OCI-LY3 (cell line): ENCODE data around the gene WAC.
"Not testable (repeated sequence)": the region's sequence is repeated elsewhere in the genome, so short reads cannot be mapped to it uniquely, and the experiment has no call there.

Experiments
- H2AFZ ChIP-seq: fragments of 200-600, 300-600 bp; shearing (Covaris generic); 2 replicates; pipeline ENCODE4 v1.6.0; 2014; ENCODE audit warnings: antibody characterized with exemption, low read depth, low read length
- H3K27ac ChIP-seq: fragments of 200-600, 300-600 bp; sonication (generic); 2 replicates; pipeline ENCODE4 v1.5.1; 2014; ENCODE audit warnings: mild to moderate bottlenecking, low read length, moderate library complexity, mixed read lengths
- H3K27me3 ChIP-seq: fragments of 200-600, 300-600 bp; sonication (generic); 2 replicates; pipeline ENCODE4 v1.6.1; 2014; ENCODE audit warnings: low read depth, low read length, mixed read lengths
- H3K36me3 ChIP-seq: fragments of 200-600, 300-600 bp; sonication (generic); replicated peaks from 2 replicates; pipeline ENCODE3; 2014; ENCODE audit warnings: low read depth, low read length, mixed read lengths
- H3K4me1 ChIP-seq: fragments of 300-600, 200-600 bp; sonication (generic); 2 replicates; pipeline ENCODE4 v1.6.1; 2014; ENCODE audit warnings: low read length, mixed read lengths
- H3K4me2 ChIP-seq: fragments of 200-600, 300-600 bp; sonication (generic); 2 replicates; pipeline ENCODE4 v1.6.1; 2014; ENCODE audit warnings: low read length, mixed read lengths
- H3K4me3 ChIP-seq: fragments of 300-600, 200-600 bp; sonication (generic); 2 replicates; pipeline ENCODE4 v1.5.1; 2014; ENCODE audit warnings: antibody characterized with exemption, mild to moderate bottlenecking, low read length, moderate library complexity
- H3K79me2 ChIP-seq: fragments of 300-600, 200-600 bp; shearing (Covaris generic); 2 replicates; pipeline ENCODE4 v1.6.1; 2014; ENCODE audit warnings: mild to moderate bottlenecking, low read length, mixed read lengths
- H3K9ac ChIP-seq: fragments of 300-600, 200-600 bp; shearing (Covaris generic); 2 replicates; pipeline ENCODE4 v1.6.0; 2014; ENCODE audit warnings: mild to moderate bottlenecking, low read length, moderate library complexity
- H3K9me3 ChIP-seq: fragments of 200-600, 300-600 bp; shearing (Covaris generic); 2 replicates; pipeline ENCODE4 v1.6.1; 2014; ENCODE audit warnings: low read length, mixed read lengths; ENCODE audit not compliant: insufficient read depth
- H4K20me1 ChIP-seq: fragments of 200-600, 300-600 bp; sonication (generic); 2 replicates; pipeline ENCODE4 v1.6.1; 2016; ENCODE audit warnings: low read length, mixed read lengths; ENCODE audit not compliant: insufficient read depth
- CTCF ChIP-seq: fragments of 200-600, 300-600 bp; sonication (generic); IDR thresholded peaks from 2 replicates; pipeline ENCODE4 v1.5.1; 2014; ENCODE audit warnings: antibody characterized with exemption, low read length, low read depth
- EZH2phosphoT487 ChIP-seq: fragments of 200-600 bp; shearing (Covaris generic); IDR thresholded peaks from 2 replicates; pipeline ENCODE4 v1.6.1; 2018; ENCODE audit warnings: antibody characterized with exemption, mixed run types, low read depth

The WAC gene

DNA sequence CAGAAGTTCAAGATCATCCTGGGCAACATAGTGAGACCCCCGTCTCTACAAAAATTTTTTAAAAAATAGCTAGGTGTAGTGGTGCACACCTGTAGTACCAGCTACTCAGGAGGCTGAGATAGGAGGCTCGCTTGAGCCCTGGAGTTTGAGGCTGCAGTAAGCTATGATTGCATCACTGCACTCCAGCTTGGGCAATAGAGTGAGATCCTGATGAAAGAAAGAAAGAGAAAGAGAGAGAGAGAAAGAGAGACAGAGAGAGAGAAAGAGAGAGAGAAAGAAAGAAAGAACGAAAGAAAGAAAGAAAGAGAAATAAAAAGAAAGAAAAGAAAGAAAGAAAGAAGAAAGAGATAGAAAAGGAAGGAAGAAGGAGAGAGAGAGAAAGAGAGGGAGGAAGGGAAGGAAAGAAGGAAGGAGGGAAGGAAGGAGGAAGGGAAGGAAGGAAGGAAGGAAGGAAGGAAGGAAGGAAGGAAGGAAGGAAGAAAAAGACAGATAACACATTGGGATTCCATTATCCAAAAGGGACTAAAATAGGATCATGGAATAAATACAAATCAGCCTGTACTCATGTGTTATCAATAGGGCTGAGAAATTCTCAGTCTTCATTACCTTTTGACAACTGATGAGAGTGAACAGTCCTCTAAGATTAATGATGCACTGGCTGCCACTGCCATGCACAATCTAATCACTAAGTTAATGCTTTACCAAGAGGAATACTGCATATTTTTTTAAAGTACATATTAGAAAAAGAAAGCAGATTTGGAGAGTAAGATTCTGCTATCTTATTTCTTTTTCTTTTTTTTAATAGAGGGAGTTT lies 35.4 kb upstream of the WAC start:
- Histone ChIP-seq H3K4me2 (no peak overlapping the region), H2AFZ (no peak overlapping the region), H3K27me3 (no peaks in the 10 kb centered on the region), H3K79me2 (no peaks in the 10 kb centered on the region), H3K36me3 (no peaks in the 10 kb centered on the region), H3K9ac (no peak overlapping the region), H3K4me1 (no peaks in the 10 kb centered on the region), H3K9me3 (no peaks in the 10 kb centered on the region), H4K20me1 (no peaks in the 10 kb centered on the region), H3K27ac (no peak overlapping the region), H3K4me3 (no peak overlapping the region)
- TF ChIP-seq EZH2phosphoT487 (no peak), CTCF (no peak)

DNA sequence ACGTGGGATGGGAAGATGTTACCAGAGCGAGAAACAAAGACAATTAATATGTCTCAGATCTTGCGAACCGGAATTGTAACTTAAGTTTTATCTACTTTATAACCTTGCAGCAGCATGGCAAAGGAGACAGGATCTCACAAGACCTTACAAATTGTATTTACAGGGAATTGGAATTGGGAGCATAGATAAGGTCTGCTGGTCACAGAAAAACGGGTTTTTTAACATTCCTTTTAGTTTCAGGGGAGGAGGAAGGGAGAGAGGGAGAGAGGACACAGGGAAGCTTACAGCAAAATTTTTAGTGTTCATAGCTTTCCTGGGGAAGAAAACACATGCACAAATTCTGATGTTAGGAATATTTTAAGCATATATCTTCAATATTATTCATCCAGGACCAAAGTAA lies 32.7 kb upstream of the WAC start:
- H4K20me1 ChIP-seq, H3K4me3 ChIP-seq, H3K27me3 ChIP-seq, H3K4me2 ChIP-seq, H3K27ac ChIP-seq, H3K36me3 ChIP-seq, H3K79me2 ChIP-seq, H3K9ac ChIP-seq, H3K4me1 ChIP-seq, H3K9me3 ChIP-seq, H2AFZ ChIP-seq: not testable (repeated sequence)

DNA sequence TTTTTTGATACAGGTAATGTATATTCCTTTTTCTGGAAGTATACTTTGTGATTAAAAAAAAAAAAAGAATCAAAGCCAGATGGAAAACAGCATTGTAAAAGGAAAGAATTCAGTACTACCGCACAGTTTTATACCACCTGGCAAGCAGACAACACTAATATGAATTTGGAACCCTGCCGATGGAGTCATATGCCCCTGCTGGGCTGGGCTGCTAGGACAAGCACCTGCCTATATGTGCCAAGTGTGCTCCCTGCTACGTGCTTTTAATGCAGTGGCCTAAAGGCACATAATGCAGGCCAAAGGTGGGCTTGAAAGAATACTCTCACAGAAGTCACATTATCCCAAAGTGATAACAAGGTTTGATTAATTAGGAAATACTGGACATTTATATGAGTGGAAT lies 29.8 kb upstream of the WAC start:
- H3K79me2 ChIP-seq = no peaks in the 10 kb centered on the region
- H3K36me3 ChIP-seq = no peaks in the 10 kb centered on the region
- no peaks in the 10 kb centered on the region for H3K4me1 ChIP-seq
- H3K4me2 ChIP-seq = peak overlapping the region; percentile 61; the same call in 1 of the 2 replicates
- no peaks in the 10 kb centered on the region for H3K27me3 ChIP-seq
- H4K20me1 ChIP-seq = no peaks in the 10 kb centered on the region
- TF ChIP-seq EZH2phosphoT487 (no peak), CTCF (no peak)
- H3K9ac ChIP-seq = no peak overlapping the region
- H3K9me3 ChIP-seq = no peaks in the 10 kb centered on the region
- H3K4me3 ChIP-seq = 0 out of 2 replicates have a peak overlapping the region, but pooled peaks have one; percentile 70
- no peak overlapping the region for H3K27ac ChIP-seq
- H2AFZ ChIP-seq = no peak overlapping the region

GRCh38 chr10:28505359-28505959 lies 27.5 kb upstream of the WAC start:
- Histone ChIP-seq H2AFZ (no peak overlapping the region), H4K20me1 (no peaks in the 10 kb centered on the region), H3K27me3 (no peaks in the 10 kb centered on the region), H3K27ac (no peak overlapping the region), H3K4me1 (no peaks in the 10 kb centered on the region), H3K9ac (no peak overlapping the region), H3K9me3 (no peaks in the 10 kb centered on the region), H3K36me3 (no peaks in the 10 kb centered on the region), H3K79me2 (no peaks in the 10 kb centered on the region), H3K4me2 (no peak overlapping the region), H3K4me3 (no peak overlapping the region)
- TF ChIP-seq EZH2phosphoT487 (no peak), CTCF (no peak)
